Stimulated activated CD4-positive, alpha-beta T cell treated with anti-CD3 and anti-CD28 coated beads, Interleukin-4, amount 100 ng/mL, for 48 hours (primary cell): ENCODE results near the gene STN1.
A peak's percentile ranks its signal among the peaks of the same experiment; 100 is the strongest.

ENCODE experiments used
- DNase-seq, 2 donors: peaks; one replicate each; pipeline ENCODE4 v3.0.0-alpha.2; 2020; ENCODE audit warnings: low read depth in 2 of 2

STN1 gene

GRCh38 chr10:103929381-103929921 lies 11.5 kb upstream of the STN1 start:
- DNase-seq = no peak

GRCh38 chr10:103928784-103929183 lies 10.8 kb upstream of the STN1 start:
- no peak for DNase-seq

GRCh38 chr10:103926722-103927319 lies 8.8 kb upstream of the STN1 start:
- no peak for DNase-seq

- no peak for DNase-seq
Observed at GRCh38 chr10:103925591-103925990, 7.6 kb upstream of the STN1 start.

- DNase-seq = no peak
Observed at GRCh38 chr10:103923502-103923901, 5.5 kb upstream of the STN1 start.

GRCh38 chr10:103922659-103923058 lies 4.7 kb upstream of the STN1 start:
- no peak for DNase-seq

GRCh38 chr10:103921750-103922195 lies 3.8 kb upstream of the STN1 start:
- DNase-seq = peak in 1 of 2 donors; percentile 17

GRCh38 chr10:103921248-103921647 lies 3.3 kb upstream of the STN1 start:
- no peak for DNase-seq

- no peak for DNase-seq
Observed at GRCh38 chr10:103919648-103920025, 1.7 kb upstream of the STN1 start.

GRCh38 chr10:103917302-103918052 lies 507 bp downstream of the STN1 start:
- DNase-seq = peak in 1 of 2 donors; percentile 28

GRCh38 chr10:103916876-103917275 lies 1.1 kb downstream of the STN1 start:
- DNase-seq = no peak

- no peak for DNase-seq
Observed at GRCh38 chr10:103916254-103916653, 1.7 kb downstream of the STN1 start.

GRCh38 chr10:103915796-103916195 lies 2.2 kb downstream of the STN1 start:
- no peak for DNase-seq

GRCh38 chr10:103912759-103913158 lies 5.2 kb downstream of the STN1 start:
- no peak for DNase-seq

GRCh38 chr10:103911021-103911459 lies 6.9 kb downstream of the STN1 start:
- DNase-seq = no peak

- DNase-seq = no peak
Observed at GRCh38 chr10:103910442-103911012, 7.5 kb downstream of the STN1 start.

- DNase-seq = no peak
Observed at GRCh38 chr10:103905441-103905840, 12.5 kb downstream of the STN1 start.

GRCh38 chr10:103901299-103901698 lies 16.7 kb downstream of the STN1 start:
- no peak for DNase-seq

GRCh38 chr10:103899312-103899711 lies 18.7 kb downstream of the STN1 start:
- no peak for DNase-seq

- DNase-seq = no peak
Observed at GRCh38 chr10:103897241-103897774, 20.7 kb downstream of the STN1 start.

GRCh38 chr10:103896225-103896624 lies 21.8 kb downstream of the STN1 start:
- no peak for DNase-seq

- DNase-seq = no peak
Observed at GRCh38 chr10:103895411-103896186, 22.4 kb downstream of the STN1 start.
